OCI-LY1 (cell line): ENCODE measurements around the gene SPTLC3.
A peak's percentile ranks its signal among the peaks of the same experiment; 100 is the strongest.

Source experiments
- H2AFZ ChIP-seq: fragments of 200-600 bp; sonication (generic), shearing (Covaris generic); 2 replicates; pipeline ENCODE4 v1.6.0; 2014; ENCODE audit warnings: antibody characterized with exemption, mild to moderate bottlenecking, low read length
- H3F3A ChIP-seq: fragments of 200-600 bp; sonication (generic), shearing (Covaris generic); 2 replicates; pipeline ENCODE4 v1.6.0; 2014; ENCODE audit warnings: mild to moderate bottlenecking, antibody characterized with exemption, low read length, moderate library complexity; ENCODE audit not compliant: insufficient read depth
- H3K27ac ChIP-seq: fragments of 200-600 bp; sonication (generic); 2 replicates; pipeline ENCODE4 v1.5.1; 2014; ENCODE audit warnings: low read length, mixed run types, mild to moderate bottlenecking, low read depth; ENCODE audit not compliant: poor library complexity, severe bottlenecking
- H3K27me3 ChIP-seq: fragments of 200-600 bp; sonication (generic); 2 replicates; pipeline ENCODE4 v1.6.0; 2014; ENCODE audit warnings: antibody characterized with exemption, mild to moderate bottlenecking, low read length, moderate library complexity; ENCODE audit not compliant: insufficient read depth
- H3K36me3 ChIP-seq: fragments of 200-600 bp; sonication (generic); 2 replicates; pipeline ENCODE4 v1.6.1; 2014; ENCODE audit warnings: mild to moderate bottlenecking, antibody characterized with exemption, low read length, moderate library complexity, mixed read lengths; ENCODE audit not compliant: insufficient read depth
- H3K4me1 ChIP-seq: fragments of 200-600 bp; sonication (generic); 2 replicates; pipeline ENCODE4 v1.5.1; 2014; ENCODE audit warnings: mild to moderate bottlenecking, low read length, moderate library complexity; ENCODE audit not compliant: insufficient read depth, severe bottlenecking
- H3K4me2 ChIP-seq: fragments of 200-600 bp; sonication (generic), shearing (Covaris generic); 2 replicates; pipeline ENCODE4 v1.6.1; 2014; ENCODE audit warnings: low read length
- H3K4me3 ChIP-seq: fragments of 200-600 bp; sonication (generic); 2 replicates; pipeline ENCODE4 v1.5.1; 2014; ENCODE audit warnings: low read length, low read depth, mild to moderate bottlenecking, mixed read lengths; ENCODE audit not compliant: poor library complexity, severe bottlenecking
- H3K79me2 ChIP-seq: fragments of 200-600 bp; shearing (Covaris generic); 2 replicates; pipeline ENCODE4 v1.6.1; 2016; ENCODE audit warnings: mixed run types, low read length, mixed read lengths; ENCODE audit not compliant: insufficient read depth
- H3K9ac ChIP-seq: fragments of 200-600 bp; sonication (generic), shearing (Covaris generic); 2 replicates; pipeline ENCODE4 v1.6.1; 2014; ENCODE audit warnings: mild to moderate bottlenecking, low read length, mixed read lengths
- H3K9me2 ChIP-seq: fragments of 200-600 bp; sonication (generic), shearing (Covaris generic); 2 replicates; pipeline ENCODE4 v1.6.1; 2014; ENCODE audit warnings: low read depth, mild to moderate bottlenecking, low read length, mixed read lengths
- H3K9me3 ChIP-seq: fragments of 200-600 bp; shearing (Covaris generic); 2 replicates; pipeline ENCODE4 v1.6.1; 2014; ENCODE audit warnings: low read length, mixed read lengths
- H4K20me1 ChIP-seq: fragments of 200-600 bp; sonication (generic), shearing (Covaris generic); 2 replicates; pipeline ENCODE4 v1.6.0; 2016; ENCODE audit warnings: mild to moderate bottlenecking, low read length; ENCODE audit not compliant: insufficient read depth
- CTCF ChIP-seq: fragments of 200-600 bp; sonication (generic), shearing (Covaris generic); IDR thresholded peaks from 2 replicates; pipeline ENCODE4 v1.5.1; 2017; ENCODE audit warnings: mild to moderate bottlenecking, antibody characterized with exemption, low read length, moderate library complexity, mixed read lengths
- EZH2 ChIP-seq: fragments of 200-600 bp; sonication (generic), shearing (Covaris generic); IDR thresholded peaks from 2 replicates; pipeline ENCODE4 v1.8.0; 2017; ENCODE audit warnings: borderline replicate concordance, mixed run types, mild to moderate bottlenecking, antibody characterized with exemption, low read length, moderate library complexity, mixed read lengths

Gene SPTLC3

DNA sequence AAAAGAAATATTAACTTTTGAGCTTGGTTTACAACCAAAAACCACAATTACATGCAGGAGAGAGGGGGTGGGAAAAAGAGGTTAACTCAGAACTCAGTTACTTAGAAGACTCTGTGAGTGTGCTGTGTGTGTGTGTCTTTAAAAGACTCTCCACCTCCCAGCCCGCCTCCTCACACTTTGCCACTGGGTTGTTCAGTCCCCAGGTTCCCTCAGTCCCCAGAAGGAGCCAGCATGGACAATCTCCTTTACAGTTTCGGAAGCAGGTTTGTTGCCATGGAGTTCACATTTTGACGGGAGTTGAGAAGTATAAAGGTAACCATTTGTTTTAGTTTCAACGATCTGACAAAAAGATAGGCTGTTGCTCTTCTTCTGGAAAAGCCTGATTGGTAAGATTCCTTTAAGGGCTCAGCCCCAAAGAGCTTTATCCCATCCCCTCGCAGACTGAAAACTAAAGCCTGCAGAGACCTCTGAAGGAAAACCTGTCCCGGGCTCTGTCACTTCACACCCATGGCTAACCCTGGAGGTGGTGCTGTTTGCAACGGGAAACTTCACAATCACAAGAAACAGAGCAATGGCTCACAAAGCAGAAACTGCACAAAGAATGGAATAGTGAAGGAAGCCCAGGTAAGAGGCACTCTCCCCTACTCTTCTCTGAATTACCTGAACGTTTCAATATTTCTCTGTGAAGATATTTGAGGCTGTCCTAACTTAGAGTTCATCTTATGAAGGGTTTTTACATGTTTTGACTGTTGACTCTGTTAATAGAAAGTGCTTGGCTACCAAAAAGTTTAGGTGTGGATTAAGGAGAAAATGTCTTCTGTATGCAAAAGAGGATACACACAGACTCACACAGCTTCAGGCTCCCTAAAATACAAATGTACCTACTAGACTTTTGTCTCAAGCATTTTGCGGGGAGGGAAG lies at the start of gene SPTLC3:
TSS of gene SPTLC3 (plus strand) at position 212 of the 921 bp plus-strand sequence. CDS start at position 508, 296 bp downstream.
- no peaks in the 10 kb centered on the region for H3F3A ChIP-seq
- H3K36me3 ChIP-seq, result no peaks in the 10 kb centered on the region
- peaks cover 22% of the 10 kb centered on the region for H3K4me1 ChIP-seq
- H3K9ac ChIP-seq, result no peak within 1 kb of the TSS
- H3K9me3 ChIP-seq, result no peaks in the 10 kb centered on the region
- no peaks in the 10 kb centered on the region for H3K9me2 ChIP-seq
- no peak within 1 kb of the TSS for H3K27ac ChIP-seq
- TF ChIP-seq EZH2 (no peak), CTCF (no peak)
- H4K20me1 ChIP-seq, result no peaks in the 10 kb centered on the region
- H3K4me2 ChIP-seq, result peak within 1 kb of the TSS; percentile 23; the same call in 1 of the 2 replicates
- no peaks in the 10 kb centered on the region for H3K27me3 ChIP-seq
- no peak within 1 kb of the TSS for H2AFZ ChIP-seq
- H3K79me2 ChIP-seq, result no peaks in the 10 kb centered on the region
- no peak within 1 kb of the TSS for H3K4me3 ChIP-seq

DNA sequence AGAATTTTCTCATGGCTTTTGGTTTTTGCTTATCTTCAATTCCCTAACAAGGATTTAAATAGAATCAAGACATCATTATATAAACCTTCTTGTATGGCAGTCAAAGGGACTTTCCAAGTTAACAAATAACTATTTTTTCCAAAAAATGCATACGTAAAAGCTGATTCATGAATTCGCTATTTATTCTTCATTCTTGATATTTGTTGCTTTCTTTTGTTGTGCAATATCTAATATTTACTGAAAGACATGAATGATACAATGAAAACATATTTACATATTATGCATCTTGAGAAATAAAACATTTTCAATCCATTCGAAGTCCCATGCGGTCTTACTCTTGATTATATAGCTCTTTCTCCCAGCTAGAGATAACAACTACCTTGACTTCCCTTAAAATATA lies 47.0 kb upstream of the SPTLC3 start:
- Histone ChIP-seq H3K27ac (no peak overlapping the region), H3K36me3 (no peaks in the 10 kb centered on the region), H3K9me2 (no peaks in the 10 kb centered on the region), H3K4me3 (no peak overlapping the region), H3F3A (no peaks in the 10 kb centered on the region), H4K20me1 (no peaks in the 10 kb centered on the region), H3K9ac (no peak overlapping the region), H3K4me2 (no peak overlapping the region), H3K79me2 (no peaks in the 10 kb centered on the region), H3K27me3 (no peaks in the 10 kb centered on the region), H3K4me1 (no peaks in the 10 kb centered on the region), H3K9me3 (no peaks in the 10 kb centered on the region), H2AFZ (no peak overlapping the region)
- no peak for TF ChIP-seq CTCF
- TF ChIP-seq EZH2, result no peak

DNA sequence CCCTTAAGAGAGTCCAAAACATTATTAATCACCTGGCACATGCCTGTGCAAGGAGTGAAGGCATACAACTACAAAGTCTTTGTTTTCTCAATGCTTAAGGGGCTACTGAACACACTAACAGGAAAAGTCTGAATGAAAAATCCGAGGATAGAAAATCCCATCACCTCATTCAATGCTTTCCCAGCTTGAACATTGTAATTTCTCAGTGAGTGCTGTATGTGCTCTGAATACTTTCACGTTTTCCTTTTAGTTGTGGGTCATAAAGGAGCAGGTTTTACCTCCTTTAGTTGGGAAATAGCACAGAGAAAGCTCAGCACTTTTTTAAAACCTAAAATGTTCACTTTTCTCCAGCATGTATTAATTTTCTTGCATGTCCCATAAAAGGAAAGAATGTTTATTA lies 45.9 kb upstream of the SPTLC3 start:
- Histone ChIP-seq H3K36me3 (no peaks in the 10 kb centered on the region), H3K4me1 (no peaks in the 10 kb centered on the region), H2AFZ (no peak overlapping the region), H3K9me3 (no peaks in the 10 kb centered on the region), H3K27me3 (no peaks in the 10 kb centered on the region), H3K9ac (no peak overlapping the region), H3F3A (no peaks in the 10 kb centered on the region), H4K20me1 (no peaks in the 10 kb centered on the region), H3K4me3 (no peak overlapping the region), H3K79me2 (no peaks in the 10 kb centered on the region), H3K9me2 (no peaks in the 10 kb centered on the region), H3K27ac (no peak overlapping the region), H3K4me2 (no peak overlapping the region)
- TF ChIP-seq CTCF (no peak), EZH2 (no peak)
